ENCODE results near the gene TBL3.

DNA sequence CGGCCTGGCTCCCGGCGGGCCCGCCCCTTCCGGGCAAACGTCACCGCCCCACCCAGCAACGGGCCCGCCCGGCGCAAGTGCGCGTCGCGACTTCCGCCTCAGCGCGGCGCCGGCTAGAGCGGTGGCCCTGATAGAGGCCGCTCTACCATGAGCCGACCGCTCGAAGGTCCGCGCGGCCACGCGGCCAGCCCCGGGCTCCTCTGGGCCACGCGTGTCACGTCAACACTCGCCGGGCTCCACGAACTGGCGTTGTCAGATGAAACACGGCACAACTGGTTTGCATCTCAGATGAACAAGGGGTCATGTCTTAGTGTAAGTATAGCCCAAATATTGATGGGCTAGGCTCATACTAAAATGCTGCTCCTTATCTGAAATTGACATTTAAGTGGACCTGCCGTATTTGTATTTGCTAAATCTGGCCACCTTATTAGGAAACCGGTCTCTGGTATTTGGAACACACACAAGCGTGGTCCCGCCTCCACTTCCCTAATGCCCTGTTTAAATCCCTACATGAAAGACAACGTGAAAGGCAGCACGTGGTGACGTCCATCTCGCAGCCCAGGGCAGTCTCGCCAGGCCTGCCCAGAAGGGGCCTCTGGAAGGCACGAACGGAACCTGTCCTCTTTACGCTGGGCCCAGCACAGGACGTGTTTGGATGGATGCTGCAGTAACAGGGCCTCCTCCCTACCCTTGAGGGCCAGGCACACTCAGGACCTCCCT is 38.1 kb downstream of the TBL3 start, which contains the start of gene ZNF598:
- TF ChIP-seq, protein P1, sequence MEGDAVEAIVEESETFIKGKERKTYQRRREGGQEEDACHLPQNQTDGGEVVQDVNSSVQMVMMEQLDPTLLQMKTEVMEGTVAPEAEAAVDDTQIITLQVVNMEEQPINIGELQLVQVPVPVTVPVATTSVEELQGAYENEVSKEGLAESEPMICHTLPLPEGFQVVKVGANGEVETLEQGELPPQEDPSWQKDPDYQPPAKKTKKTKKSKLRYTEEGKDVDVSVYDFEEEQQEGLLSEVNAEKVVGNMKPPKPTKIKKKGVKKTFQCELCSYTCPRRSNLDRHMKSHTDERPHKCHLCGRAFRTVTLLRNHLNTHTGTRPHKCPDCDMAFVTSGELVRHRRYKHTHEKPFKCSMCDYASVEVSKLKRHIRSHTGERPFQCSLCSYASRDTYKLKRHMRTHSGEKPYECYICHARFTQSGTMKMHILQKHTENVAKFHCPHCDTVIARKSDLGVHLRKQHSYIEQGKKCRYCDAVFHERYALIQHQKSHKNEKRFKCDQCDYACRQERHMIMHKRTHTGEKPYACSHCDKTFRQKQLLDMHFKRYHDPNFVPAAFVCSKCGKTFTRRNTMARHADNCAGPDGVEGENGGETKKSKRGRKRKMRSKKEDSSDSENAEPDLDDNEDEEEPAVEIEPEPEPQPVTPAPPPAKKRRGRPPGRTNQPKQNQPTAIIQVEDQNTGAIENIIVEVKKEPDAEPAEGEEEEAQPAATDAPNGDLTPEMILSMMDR (IDR thresholded peaks at IDR 0.05), result peak in 1 of 3 donors; percentile 23
- TF ChIP-seq EP300 (IDR thresholded peaks at IDR 0.05), result no peak

Data from ovary (tissue), 3 donors.